HCT116 (cell line): Measurements from ENCODE around the gene SLC8A1. TPM values are rescaled to one million over a fixed set of nuclear protein-coding genes. Genes with fewer than 3 reads are reported as not detected.

ENCODE experiments used
- ATAC-seq: fragments of 200-7000 bp; cut with Tn5 transposase; 2 replicates; pipeline ENCODE4 v1.9.1; 2020; ENCODE audit warnings: mild to moderate bottlenecking, moderate library complexity
- BruUV-seq: library from RNA; stranded (reverse); fragments of 400-500 nt; replicated peaks from 2 replicates; lab custom pipeline; 2021; lab: Mats Ljungman, UMichigan
- CTCF ChIA-PET: fragments of 300-600 bp; sonication (Branson Sonifier 250); formaldehyde crosslinking; loops from one replicate; lab custom pipeline; 2021; ENCODE audit warnings: antibody characterized with exemption; lab: Charles Lee
- POLR2A ChIA-PET: fragments of 300-600, 350-600 bp; sonication (Branson Sonifier 250); formaldehyde crosslinking; loops from one replicate; lab custom pipeline; 2021; ENCODE audit warnings: antibody characterized with exemption; lab: Charles Lee
- RAD21 ChIA-PET, 2 experiments: fragments of 300-600 bp; sonication (Branson Sonifier 250); formaldehyde crosslinking; loops; one replicate each; lab custom pipeline; 2023; ENCODE audit warnings: low total read pairs in 2 of 2; ENCODE audit not compliant: uncharacterized antibody in 2 of 2, unreplicated experiment in 2 of 2, low non-redundant PET in 1 of 2; lab: Charles Lee
- DNase-seq: peaks from one replicate; pipeline ENCODE4 v3.0.0-alpha.2; 2010; ENCODE audit warnings: low read depth, low spot score
- H2AFZ ChIP-seq: fragments of 200-600 bp; shearing (Covaris generic), sonication (generic); 2 replicates; pipeline ENCODE4 v1.6.1; 2017; ENCODE audit warnings: low read depth, mixed run types, mixed read lengths, antibody characterized with exemption, low read length; ENCODE audit not compliant: poor library complexity, severe bottlenecking
- H3K27ac ChIP-seq: 2 replicates; pipeline ENCODE4 v1.5.1; 2012; ENCODE audit warnings: low read depth, low read length
- H3K27me3 ChIP-seq: fragments of 200-600 bp; sonication (generic); 2 replicates; pipeline ENCODE4 v1.6.1; 2016; ENCODE audit warnings: mixed run types, low read length, mixed read lengths; ENCODE audit not compliant: insufficient read depth
- H3K36me3 ChIP-seq, 2 experiments: fragments of 200-500 bp in 1 of 2; fragments of 200-600 bp in 1 of 2; sonication (Bioruptor generic) in 1 of 2; sonication (generic) in 1 of 2; 2 replicates each; pipeline versions ENCODE4 v1.5.1 to v1.6.1; 2014 to 2016; ENCODE audit warnings: low read length in 2 of 2, inconsistent platforms in 1 of 2, mixed read lengths in 1 of 2, mixed run types in 1 of 2; ENCODE audit not compliant: insufficient read depth in 2 of 2, control insufficient read depth in 1 of 2
- H3K4me1 ChIP-seq, 2 experiments: fragments of 200-600 bp in 1 of 2; sonication (generic) in 1 of 2; 2 replicates each; pipeline versions ENCODE4 v1.5.1 to v1.6.1; 2012 to 2017; ENCODE audit warnings: low read length in 2 of 2, inconsistent platforms in 1 of 2, mild to moderate bottlenecking in 1 of 2, mixed read lengths in 1 of 2, mixed run types in 1 of 2, moderate library complexity in 1 of 2; ENCODE audit not compliant: insufficient read depth in 2 of 2, control insufficient read depth in 1 of 2
- H3K4me2 ChIP-seq: fragments of 200-600 bp; sonication (generic); 2 replicates; pipeline ENCODE4 v1.6.1; 2017; ENCODE audit warnings: mixed run types, low read length, mixed read lengths
- H3K4me3 ChIP-seq, 2 experiments: fragments of 200-600 bp in 1 of 2; sonication (generic) in 1 of 2; replicated peaks in 1 of 2; 2 replicates each; pipeline ENCODE4 v1.5.1; 2011 to 2016; ENCODE audit warnings: low read length in 2 of 2, control low read depth in 1 of 2, low read depth in 1 of 2, mild to moderate bottlenecking in 1 of 2, mixed read lengths in 1 of 2, mixed run types in 1 of 2
- H3K79me2 ChIP-seq: fragments of 200-600 bp; sonication (generic); 2 replicates; pipeline ENCODE4 v1.6.1; 2017; ENCODE audit warnings: mild to moderate bottlenecking, mixed run types, low read length, moderate library complexity, mixed read lengths; ENCODE audit not compliant: insufficient read depth
- H3K9ac ChIP-seq: fragments of 200-600 bp; sonication (generic); 2 replicates; pipeline ENCODE4 v1.6.1; 2016; ENCODE audit warnings: low read length, mixed read lengths
- H3K9me2 ChIP-seq: fragments of 200-600 bp; sonication (generic), shearing (Covaris generic); 2 replicates; pipeline ENCODE4 v1.6.1; 2017; ENCODE audit warnings: mixed run types, mild to moderate bottlenecking, moderate library complexity; ENCODE audit not compliant: insufficient read depth
- H3K9me3 ChIP-seq, 2 experiments: fragments of 200-500 bp in 1 of 2; fragments of 200-600 bp in 1 of 2; sonication (Bioruptor generic) in 1 of 2; sonication (generic) in 1 of 2; 2 replicates each; pipeline ENCODE4 v1.6.1; 2014 to 2017; ENCODE audit warnings: low read length in 2 of 2, mixed read lengths in 2 of 2, inconsistent platforms in 1 of 2, low read depth in 1 of 2, mild to moderate bottlenecking in 1 of 2, mixed run types in 1 of 2, moderate library complexity in 1 of 2; ENCODE audit not compliant: control insufficient read depth in 1 of 2, insufficient read depth in 1 of 2
- H4K20me1 ChIP-seq: fragments of 200-600 bp; sonication (generic), shearing (Covaris generic); 2 replicates; pipeline ENCODE4 v1.6.1; 2017; ENCODE audit warnings: mixed run types, mild to moderate bottlenecking, moderate library complexity; ENCODE audit not compliant: insufficient read depth
- ATF3 ChIP-seq: IDR thresholded peaks from 2 replicates; pipeline ENCODE4 v1.6.1; 2012
- CTCF ChIP-seq, 3 experiments: fragments of 200-600 bp in 1 of 3; sonication (generic) in 1 of 3; IDR thresholded peaks in 2 of 3; conservative IDR thresholded peaks in 1 of 3; 2 replicates each; pipeline ENCODE4 v1.5.1; 2012 to 2017; ENCODE audit warnings: low read depth in 2 of 3, low read length in 2 of 3, antibody characterized with exemption in 1 of 3, borderline replicate concordance in 1 of 3, control low read depth in 1 of 3, mild to moderate bottlenecking in 1 of 3, mixed read lengths in 1 of 3, mixed run types in 1 of 3, moderate library complexity in 1 of 3; ENCODE audit not compliant: insufficient read depth in 1 of 3
- EGR1 ChIP-seq: IDR thresholded peaks from 2 replicates; pipeline ENCODE4 v1.6.1; 2012; ENCODE audit warnings: low read depth
- ELF1 ChIP-seq: IDR thresholded peaks from 2 replicates; pipeline ENCODE4 v1.6.1; 2012; ENCODE audit warnings: low read depth, borderline replicate concordance
- EZH2phosphoT487 ChIP-seq: fragments of 200-600 bp; IDR thresholded peaks from 2 replicates; pipeline ENCODE4 v1.6.1; 2018; ENCODE audit warnings: antibody characterized with exemption, borderline replicate concordance
- FOSL1 ChIP-seq: IDR thresholded peaks from 2 replicates; pipeline ENCODE4 v1.6.1; 2012; ENCODE audit warnings: low read depth
- MAX ChIP-seq: IDR thresholded peaks from 2 replicates; pipeline ENCODE4 v1.6.1; 2012
- POLR2A ChIP-seq: IDR thresholded peaks from 2 replicates; pipeline ENCODE4 v1.7.0; 2011; ENCODE audit warnings: borderline replicate concordance; ENCODE audit not compliant: insufficient read depth, insufficient read length; ENCODE audit errors: extremely low read depth
- POLR2AphosphoS5 ChIP-seq: IDR thresholded peaks from 2 replicates; pipeline ENCODE4 v1.6.1; 2011; ENCODE audit warnings: mild to moderate bottlenecking, low read depth, low read length, moderate library complexity
- SIN3A ChIP-seq: IDR thresholded peaks from 2 replicates; pipeline ENCODE4 v1.6.1; 2012; ENCODE audit warnings: low read depth
- SP1 ChIP-seq: IDR thresholded peaks from 2 replicates; pipeline ENCODE4 v1.6.1; 2012; ENCODE audit warnings: low read depth
- TCF7L2 ChIP-seq: IDR thresholded peaks from 2 replicates; pipeline ENCODE4 v1.7.0; 2011; ENCODE audit warnings: borderline replicate concordance, inconsistent platforms; ENCODE audit not compliant: insufficient read depth, insufficient read length; ENCODE audit errors: extremely low read depth
- YY1 ChIP-seq: IDR thresholded peaks from 2 replicates; pipeline ENCODE4 v1.6.1; 2011; ENCODE audit warnings: low read length, low read depth, moderate library complexity, mild to moderate bottlenecking; ENCODE audit not compliant: insufficient replicate concordance; ENCODE audit errors: extremely low read depth
- ZNF274 ChIP-seq: fragments of 200-500 bp; sonication (Bioruptor generic); IDR thresholded peaks from 2 replicates; pipeline ENCODE4 v1.6.1; 2014; ENCODE audit warnings: mild to moderate bottlenecking, low read depth, low read length, inconsistent platforms
- intact Hi-C: fragments of 100-400 bp; cut with micrococcal nuclease; formaldehyde crosslinking; loops from 2 replicates; pipeline ENCODE4 v1.10.0; 2022
- total RNA-seq: library from RNA; stranded (reverse); gene quantifications from one replicate; pipeline ENCODE4 v1.2.1, GENCODE V29; 2021; ENCODE audit not compliant: unreplicated experiment

SLC8A1 gene
- total RNA-seq, 1 experiment from 2014 or later = 0.07 TPM

GRCh38 chr2:40299781-40300180 lies 152.1 kb downstream of the SLC8A1 start:
- CTCF ChIA-PET = no interaction called here

More at GRCh38 chr2:40299781-40300180, 152.1 kb downstream of the SLC8A1 start:
- 0 out of 2 replicates have a peak, but pooled peaks cover 7% of the 10 kb centered on the region for H3K27me3 ChIP-seq
- BruUV-seq = no TSS peak
- TF ChIP-seq SP1 = no peak
- TF ChIP-seq YY1 = no peak
- TF ChIP-seq SIN3A = no peak
- no peak for TF ChIP-seq EGR1
- no peak for TF ChIP-seq CTCF (IDR thresholded peaks at IDR 0.05 in 2 of 3, conservative IDR thresholded peaks at IDR 0.05 in 1 of 3; ENCODE audit: borderline replicate concordance in 1 of 3, insufficient read depth in 1 of 3, low read depth in 2 of 3, low read length in 2 of 3)
- no peak for TF ChIP-seq EZH2phosphoT487
- no peak for TF ChIP-seq MAX
- no peak for TF ChIP-seq ATF3
- TF ChIP-seq ELF1 = no peak
- no peak for TF ChIP-seq FOSL1
- TF ChIP-seq TCF7L2 = no peak
- TF ChIP-seq ZNF274 = no peak
- TF ChIP-seq POLR2AphosphoS5 = no peak
- TF ChIP-seq POLR2A = no peak
- TF ChIP-seq, all 23 proteins: peak for 0
- Histone ChIP-seq H3K27ac (no peak overlapping the region), H3K79me2 (no peaks in the 10 kb centered on the region), H3K4me3 (no peak overlapping the region), H3K4me2 (no peak overlapping the region), H3K9me2 (no peaks in the 10 kb centered on the region), H4K20me1 (no peaks in the 10 kb centered on the region), H2AFZ (no peak overlapping the region), H3K9ac (no peak overlapping the region), H3K36me3 (no peaks in the 10 kb centered on the region), H3K4me1 (no peaks in the 10 kb centered on the region), H3K9me3 (no peaks in the 10 kb centered on the region)
- POLR2A ChIA-PET = no interaction called here
- ATAC-seq (no peak), DNase-seq (no peak)
- intact Hi-C loops = no loop called here
- RAD21 ChIA-PET = no interaction called here
